T-helper 9 cell (primary cell): ENCODE data around the gene TRIO.

ENCODE experiments used
- DNase-seq: peaks from one replicate; pipeline ENCODE4 v3.0.0-alpha.2; 2020

TRIO gene

GRCh38 chr5:14337593-14337992 lies 194.5 kb downstream of the TRIO start:
- DNase-seq = no peak

DNA sequence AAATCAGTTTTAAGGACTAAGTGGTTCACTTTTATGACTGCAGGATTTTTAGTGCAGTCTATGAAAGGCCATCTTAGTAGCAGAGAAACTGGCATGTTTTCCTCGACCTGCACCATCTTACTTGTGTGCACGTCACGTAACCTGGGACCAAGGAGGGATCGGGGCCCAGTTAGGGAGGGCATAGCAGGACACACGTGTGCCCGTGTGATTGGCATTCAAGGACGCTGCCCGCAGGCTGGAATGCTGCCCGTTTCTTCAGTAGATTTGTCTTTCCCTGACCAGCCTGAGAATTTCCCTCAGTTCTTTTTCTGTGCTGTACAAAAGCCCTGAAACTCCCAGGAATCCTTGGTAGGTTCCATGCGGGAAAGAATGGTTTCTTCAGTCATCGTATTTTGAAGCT lies 196.3 kb downstream of the TRIO start:
- DNase-seq = no peak

- no peak for DNase-seq
These were observed 198.6 kb downstream of the TRIO start for GRCh38 chr5:14341571-14342230.

GRCh38 chr5:14342306-14342705 lies 199.2 kb downstream of the TRIO start:
- no peak for DNase-seq

DNA sequence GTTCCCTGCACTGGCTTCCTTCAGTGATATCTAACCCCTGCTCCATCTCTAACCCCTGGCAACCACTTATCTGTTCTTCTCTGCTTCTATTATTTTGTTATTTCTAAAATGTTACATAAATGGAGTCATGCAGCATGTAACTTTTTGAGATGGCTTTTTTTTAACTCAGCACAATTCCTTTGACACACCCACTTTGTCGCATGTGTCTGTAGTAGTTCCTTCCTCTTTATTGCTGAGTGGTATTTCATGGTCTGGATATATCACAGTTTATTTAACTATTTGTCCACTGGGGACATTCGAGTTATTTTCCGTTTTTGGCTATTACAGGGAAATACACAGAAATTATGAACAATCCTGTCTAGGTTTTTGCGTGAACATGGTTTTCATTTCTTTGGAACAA lies 200.2 kb downstream of the TRIO start:
- DNase-seq = no peak

DNA sequence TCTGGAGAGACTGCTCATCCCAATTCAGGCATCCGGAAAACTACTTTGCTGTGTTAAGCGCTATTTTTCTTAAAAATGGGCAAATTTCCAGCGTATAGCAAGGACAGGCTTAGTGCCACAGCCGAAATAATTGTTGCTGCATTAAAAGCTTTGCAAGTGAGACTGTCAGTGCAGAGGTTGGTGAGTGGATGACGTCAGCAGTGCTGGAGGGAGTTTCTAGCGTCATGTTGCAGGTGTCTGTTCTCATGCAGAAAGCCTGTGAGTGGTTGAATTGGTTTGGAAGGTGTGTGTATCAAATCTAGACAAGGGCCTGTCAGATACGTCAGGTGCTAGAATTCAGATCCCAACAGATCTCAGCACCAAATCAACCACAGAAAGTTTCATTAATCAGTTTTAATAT lies 204.4 kb downstream of the TRIO start:
- DNase-seq = no peak

DNA sequence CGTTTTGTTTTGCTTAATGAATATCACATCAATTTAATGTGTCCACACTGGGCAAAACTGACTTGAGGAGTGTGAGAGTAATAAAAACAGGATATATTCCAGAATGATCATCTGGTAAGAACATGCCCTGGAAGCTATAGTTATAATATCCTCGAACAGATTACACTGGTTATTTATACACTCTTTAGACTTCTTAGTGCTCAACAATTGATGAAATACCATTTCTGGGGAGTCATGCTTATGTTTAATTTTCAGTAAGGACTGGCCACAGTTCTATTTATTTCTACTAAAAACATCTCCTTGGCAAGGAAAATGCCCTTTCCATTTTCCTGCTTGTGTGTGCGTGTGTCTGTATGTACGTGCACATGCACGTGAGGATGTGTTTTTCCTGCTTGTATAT lies 205.0 kb downstream of the TRIO start:
- DNase-seq = no peak

DNA sequence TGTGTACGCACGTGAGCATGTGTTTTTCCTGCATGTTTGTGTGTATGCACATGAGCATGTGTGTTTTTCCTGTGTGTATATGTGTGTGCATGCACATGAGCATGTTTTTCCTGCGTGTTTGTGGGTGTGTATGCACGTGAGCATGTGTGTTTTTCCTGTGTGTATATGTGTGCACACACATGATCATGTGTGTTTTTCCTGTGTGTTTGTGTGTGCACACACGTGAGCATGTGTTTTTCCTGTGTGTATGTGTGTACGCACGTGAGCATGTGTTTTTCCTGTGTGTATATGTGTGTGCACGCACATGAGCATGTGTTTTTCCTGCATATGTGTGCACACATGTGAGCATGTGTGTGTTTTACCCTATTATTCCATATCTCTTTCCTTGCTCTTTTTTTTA lies 205.9 kb downstream of the TRIO start:
- no peak for DNase-seq

- DNase-seq = no peak
These were observed 208.0 kb downstream of the TRIO start for GRCh38 chr5:14351086-14351661.

DNA sequence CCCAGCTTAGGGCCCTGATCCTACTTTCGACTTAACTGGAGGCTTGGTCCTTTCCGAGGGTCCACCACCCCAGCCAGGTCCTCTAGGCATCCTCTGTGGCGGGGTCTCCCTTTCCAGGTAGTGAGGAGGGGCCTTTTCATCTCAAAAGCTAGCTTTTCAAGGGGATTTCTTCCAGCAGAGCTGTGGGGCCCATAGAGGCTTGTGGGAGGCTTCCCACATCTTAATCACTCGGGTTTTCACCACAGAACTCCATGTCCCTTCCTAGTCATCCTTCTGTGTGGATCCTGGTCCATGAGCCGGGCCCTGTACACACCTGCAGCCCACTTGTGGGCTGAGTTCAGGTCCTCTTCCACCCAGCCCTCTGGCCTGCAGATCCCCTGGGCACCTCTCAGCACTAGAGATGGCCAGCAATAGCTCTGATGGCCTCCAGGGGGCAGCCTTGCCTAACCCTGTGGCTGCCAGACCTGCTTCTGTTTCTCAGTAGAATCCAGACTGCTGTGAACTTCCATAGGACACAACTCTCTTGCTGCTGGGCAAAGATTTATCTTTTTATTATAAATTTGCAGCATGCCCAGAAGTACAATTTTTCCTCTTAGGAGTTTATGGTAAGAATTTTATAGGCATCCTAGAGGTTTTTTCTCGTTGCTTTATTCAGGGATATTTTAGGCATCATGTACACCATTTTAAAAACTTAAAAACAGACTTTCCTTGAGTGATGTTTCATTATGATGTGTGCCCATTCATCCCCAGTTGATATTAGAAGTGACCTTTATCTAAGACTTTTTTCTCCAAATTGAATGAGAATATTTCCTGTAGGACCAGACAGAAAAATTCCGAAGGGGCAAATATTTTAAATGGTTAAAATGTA lies 208.9 kb downstream of the TRIO start:
- DNase-seq = peak; percentile 35

GRCh38 chr5:14353726-14354474 lies 210.8 kb downstream of the TRIO start:
- no peak for DNase-seq

DNA sequence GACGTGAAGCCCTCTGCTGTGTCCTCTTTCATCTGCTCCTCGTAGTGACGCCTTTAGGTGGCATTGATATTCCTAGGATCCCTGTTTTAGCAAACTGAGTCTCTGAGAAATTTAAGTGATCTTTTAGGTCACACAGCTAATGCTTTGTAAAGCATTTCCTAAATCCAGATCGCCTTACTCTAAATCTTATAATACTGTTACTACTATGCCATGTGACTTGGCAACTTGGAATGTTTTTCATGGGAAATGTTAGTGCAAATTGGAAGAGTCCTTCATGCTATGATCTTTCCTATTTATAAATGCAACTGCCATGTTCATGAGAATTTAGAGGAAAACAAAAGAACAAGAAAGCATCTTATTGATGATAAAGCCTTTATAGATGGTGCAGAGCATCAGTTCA lies 212.2 kb downstream of the TRIO start:
- no peak for DNase-seq

DNA sequence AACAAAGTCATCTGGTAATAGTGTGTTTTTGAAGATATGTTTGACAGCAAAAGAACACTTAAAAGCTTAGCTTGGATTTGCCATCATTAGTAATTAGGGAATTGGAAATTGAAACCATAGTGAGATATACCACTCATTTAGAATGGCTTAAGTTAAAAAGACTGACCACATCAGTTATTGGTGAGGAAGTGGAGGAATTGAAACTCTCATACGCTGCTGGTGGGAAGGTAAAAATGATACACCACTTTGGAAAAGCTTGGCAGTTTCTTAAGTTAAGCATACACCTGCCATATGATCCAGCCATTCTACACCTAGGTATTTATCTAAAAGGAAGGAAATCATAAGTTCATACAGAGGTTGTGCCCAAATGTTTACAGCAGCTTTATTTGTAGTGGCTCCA lies 213.2 kb downstream of the TRIO start:
- DNase-seq = no peak

- no peak for DNase-seq
These were observed 214.3 kb downstream of the TRIO start for GRCh38 chr5:14357441-14357840.

- DNase-seq = no peak
These were observed 214.7 kb downstream of the TRIO start for GRCh38 chr5:14357851-14358250.

- DNase-seq = no peak
These were observed 215.4 kb downstream of the TRIO start for GRCh38 chr5:14358536-14358935.

DNA sequence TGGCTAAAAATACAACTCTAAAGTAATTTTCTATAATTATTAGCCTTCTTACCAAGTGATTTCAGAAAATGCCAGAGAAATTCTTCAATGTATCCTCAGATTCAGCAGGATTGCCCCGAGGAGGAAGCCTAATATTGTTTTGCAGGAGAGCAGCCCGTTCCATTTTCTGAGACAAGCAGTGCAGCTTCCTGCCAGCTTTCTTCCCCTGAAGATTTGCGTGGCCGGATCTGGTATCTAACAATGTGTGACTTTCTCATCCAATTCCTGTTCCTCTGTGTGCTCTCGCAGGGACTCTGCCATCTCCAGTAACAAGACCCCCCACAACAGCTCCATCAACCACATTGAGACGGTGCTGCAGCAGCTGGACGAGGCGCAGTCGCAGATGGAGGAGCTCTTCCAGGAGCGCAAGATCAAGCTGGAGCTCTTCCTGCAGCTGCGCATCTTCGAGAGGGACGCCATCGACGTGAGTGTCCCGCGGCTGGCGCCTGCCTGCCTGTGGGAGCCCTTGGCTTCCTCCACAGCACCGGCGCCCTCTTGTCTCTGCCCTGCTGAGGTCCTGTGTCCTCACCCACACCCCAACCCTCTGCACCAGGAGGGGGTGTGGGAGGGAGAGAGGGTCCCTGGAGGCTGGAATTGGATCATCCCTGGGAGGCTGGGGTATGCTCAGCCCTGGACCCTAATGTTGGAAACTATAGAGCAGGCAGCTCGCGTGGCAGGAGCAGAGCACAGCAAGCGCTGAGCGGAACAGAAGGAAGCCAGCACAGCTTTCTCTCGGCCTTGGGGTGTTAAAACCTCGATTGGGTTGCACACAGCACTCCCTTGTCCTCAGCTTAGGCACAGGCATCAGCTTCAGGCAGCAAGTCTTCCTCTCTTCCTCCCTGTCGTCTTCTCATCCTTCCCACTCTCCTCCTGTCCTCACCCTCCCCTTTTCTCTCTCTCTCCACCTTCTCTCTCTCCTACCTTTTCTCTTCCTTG lies 216.2 kb downstream of the TRIO start:
- no peak for DNase-seq

DNA sequence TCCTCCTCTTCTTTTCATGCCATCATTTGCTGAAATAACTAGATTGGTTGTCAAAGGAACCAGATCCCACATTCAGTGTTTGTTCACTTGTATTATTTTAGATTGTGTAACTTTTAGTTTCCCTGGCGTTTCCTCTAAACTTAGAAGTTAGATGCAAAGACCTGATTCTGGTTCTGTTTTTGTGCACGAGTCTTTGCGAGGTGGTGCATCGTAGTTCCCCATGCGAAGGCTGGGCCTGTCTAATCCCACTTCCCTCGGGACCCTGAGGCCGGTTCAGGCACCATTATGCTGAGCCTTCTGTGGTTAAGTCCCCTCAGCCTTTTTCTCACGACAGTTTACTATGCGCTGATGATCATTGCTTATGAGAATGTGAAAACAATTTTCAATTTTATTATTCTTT lies 219.3 kb downstream of the TRIO start:
- no peak for DNase-seq

GRCh38 chr5:14364096-14364495 lies 221.0 kb downstream of the TRIO start:
- DNase-seq = no peak

GRCh38 chr5:14364576-14365472 lies 221.7 kb downstream of the TRIO start:
- no peak for DNase-seq

DNA sequence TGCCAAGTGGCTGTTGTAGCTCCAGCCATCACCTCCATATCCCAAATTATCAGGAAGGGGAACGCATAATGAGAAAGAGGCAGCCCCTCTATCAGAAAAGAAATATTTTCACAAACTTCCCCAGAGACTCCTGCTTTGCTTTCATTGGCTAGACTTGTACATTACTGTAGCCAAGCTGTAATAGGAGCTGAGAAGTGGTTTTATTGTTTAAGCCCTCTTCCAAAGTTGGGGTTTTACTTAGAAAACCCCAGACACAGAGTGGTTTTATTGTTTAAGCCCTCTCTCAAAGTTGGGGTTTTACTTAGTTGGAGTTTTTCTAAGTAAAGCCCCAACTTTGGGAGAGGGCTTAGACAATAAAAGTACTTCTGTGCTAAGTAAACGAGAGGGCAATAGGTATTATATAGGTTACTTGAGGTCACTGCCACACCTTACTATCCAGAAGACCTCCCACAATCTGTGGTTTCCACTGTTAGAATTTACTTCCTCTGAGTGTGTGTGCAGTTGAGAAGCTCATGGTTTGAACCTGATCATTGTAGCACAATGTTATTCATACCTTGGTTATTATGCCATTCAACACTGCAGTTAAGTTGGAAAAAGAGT lies 222.8 kb downstream of the TRIO start:
- DNase-seq = no peak
